Transverse colon (tissue), 4 donors: ENCODE results near the gene PDE6H. TPM values are rescaled to one million over a fixed set of nuclear protein-coding genes. Genes with fewer than 3 reads are reported as not detected.

Source experiments
- DNase-seq: peaks from one replicate; pipeline ENCODE4 v3.0.0-alpha.2; 2019
- H3K27ac ChIP-seq, 4 donors: fragments of 200-600 bp; sonication (generic); 2 replicates each; pipeline ENCODE4 v1.5.1; 2016 to 2018; ENCODE audit warnings: inconsistent platforms in 4 of 4
- H3K27me3 ChIP-seq: fragments of 200-600 bp; sonication (generic); 2 replicates; pipeline ENCODE4 v1.5.1; 2017; ENCODE audit warnings: inconsistent platforms
- H3K36me3 ChIP-seq, 4 donors: fragments of 200-600 bp; sonication (generic); 2 replicates each; pipeline ENCODE4 v1.5.1; 2017 to 2019; ENCODE audit warnings: inconsistent platforms in 4 of 4
- H3K4me1 ChIP-seq, 4 donors: fragments of 200-600 bp; sonication (generic); 2 replicates each; pipeline ENCODE4 v1.5.1; 2017 to 2020; ENCODE audit warnings: inconsistent platforms in 4 of 4
- H3K4me3 ChIP-seq, 4 donors: fragments of 200-600 bp; sonication (generic); 1 replicate in 1 of 4; 2 replicates in 3 of 4; pipeline versions ENCODE4 v1.5.1 to v1.6.1; 2017 to 2019; ENCODE audit warnings: inconsistent platforms in 4 of 4
- H3K9me3 ChIP-seq, 2 donors: fragments of 200-600 bp; sonication (generic); 2 replicates each; pipeline ENCODE4 v1.5.1; 2017 to 2019; ENCODE audit warnings: inconsistent platforms in 2 of 2
- CTCF ChIP-seq, 5 experiments: fragments of 200-600 bp in 3 of 5; fragments of 450-650 bp in 2 of 5; sonication (generic) in 3 of 5; IDR thresholded peaks; 1 replicate in 2 of 5; 2 replicates in 3 of 5; pipeline ENCODE4 v1.5.1; 2016 to 2017; ENCODE audit warnings: antibody characterized with exemption in 5 of 5, inconsistent platforms in 3 of 5, mild to moderate bottlenecking in 2 of 5, moderate library complexity in 1 of 5
- EP300 ChIP-seq: sonication (generic); formaldehyde crosslinking; IDR thresholded peaks from one replicate; pipeline ENCODE4 v1.6.1; 2017; ENCODE audit warnings: antibody characterized with exemption, low read depth
- POLR2A ChIP-seq: fragments of 450-650 bp; IDR thresholded peaks from one replicate; pipeline ENCODE4 v1.6.1; 2016; ENCODE audit warnings: antibody characterized with exemption, mild to moderate bottlenecking, moderate library complexity
- POLR2AphosphoS5 ChIP-seq, 3 donors: sonication (generic); formaldehyde crosslinking; IDR thresholded peaks; one replicate each; pipeline ENCODE4 v1.6.1; 2016; ENCODE audit warnings: antibody characterized with exemption in 3 of 3
- WGBS, 2 donors: methylation state at CpG; one replicate each; pipeline ENCODE4 v1.1.5; 2018; ENCODE audit warnings: low coverage in 1 of 2; 5-methylcytosine and 5-hydroxymethylcytosine counted together
- in situ Hi-C, 4 donors: fragments of 200-750 bp; cut with MboI; loops; one replicate each; pipeline versions ENCODE4 v1.15.0 to v1.15.1; 2017; ENCODE audit warnings: low sequenced_read_pairs in 3 of 4, low pct_ligation_motif_present in 1 of 4, low pct_unique_long_range_greater_than_20kb in 1 of 4
- intact Hi-C: fragments of 100-400 bp; cut with DNase I; formaldehyde crosslinking; loops from one replicate; pipeline ENCODE4 v1.15.1; 2023; ENCODE audit warnings: low total_unique reads
- total RNA-seq, 4 donors: library from RNA; depleted of rRNA; stranded (reverse); fragments of >200 nt; gene quantifications; one replicate each; pipeline ENCODE4 v1.1.0, GENCODE V29; 2016

PDE6H gene
- total RNA-seq, 4 donors from 2014 or later, result not detected

- no peaks in the 10 kb centered on the region for H3K27me3 ChIP-seq
- H3K4me3 ChIP-seq, result no peak overlapping the region
- WGBS, 2 donors, result 62 to 100% methylated on average over 1 to 4 of the region's 4 CpGs
- intact Hi-C loops, result no loop called here
- H3K9me3 ChIP-seq, result no peaks in the 10 kb centered on the region
- peaks cover 12 to 58% (median 24%) of the 10 kb centered on the region in 4 donors for H3K4me1 ChIP-seq
- no peaks in the 10 kb centered on the region for H3K36me3 ChIP-seq
- DNase-seq, result peak; percentile 30
- in situ Hi-C loops, result no loop called here
- peak overlapping the region; percentile 72 to 78 (median 76) for H3K27ac ChIP-seq
- TF ChIP-seq POLR2A (no peak), EP300 (no peak), POLR2AphosphoS5 (IDR thresholded peaks at IDR 0.05) (peak in 1 of 3 donors; percentile 52), CTCF (IDR thresholded peaks at IDR 0.05) (no peak)
These were observed 18.6 kb upstream of the PDE6H start for GRCh38 chr12:14954269-14954668.

GRCh38 chr12:14956024-14956891, 16.6 kb upstream of the PDE6H start:
- TF ChIP-seq CTCF (IDR thresholded peaks at IDR 0.05) (no peak), POLR2AphosphoS5 (IDR thresholded peaks at IDR 0.05) (no peak), EP300 (no peak), POLR2A (no peak)
- Histone ChIP-seq H3K27ac (peak overlapping the region; percentile 49 to 76 (median 70)), H3K27me3 (no peaks in the 10 kb centered on the region), H3K9me3 (no peaks in the 10 kb centered on the region), H3K4me3 (no peak overlapping the region), H3K4me1 (peaks cover 7 to 41% (median 18%) of the 10 kb centered on the region in 4 donors), H3K36me3 (no peaks in the 10 kb centered on the region)
- WGBS, 2 donors, result 57 to 62% methylated on average over 4 to 9 of the region's 9 CpGs
- in situ Hi-C loops, result no loop called here
- intact Hi-C loops, result no loop called here
- no peak for DNase-seq

- in situ Hi-C loops, result no loop called here
- peak overlapping the region; percentile 49 to 76 (median 70) for H3K27ac ChIP-seq
These were observed 15.9 kb upstream of the PDE6H start for GRCh38 chr12:14956905-14957304.

More at GRCh38 chr12:14956905-14957304, 15.9 kb upstream of the PDE6H start:
- H3K27me3 ChIP-seq, result no peaks in the 10 kb centered on the region
- H3K36me3 ChIP-seq, result no peaks in the 10 kb centered on the region
- TF ChIP-seq POLR2A, result no peak
- no peak for TF ChIP-seq EP300
- no peak for TF ChIP-seq CTCF (IDR thresholded peaks at IDR 0.05)
- TF ChIP-seq POLR2AphosphoS5 (IDR thresholded peaks at IDR 0.05), result no peak
- DNase-seq, result no peak
- no peak overlapping the region for H3K4me3 ChIP-seq
- intact Hi-C loops, result no loop called here
- 70 to 73% methylated on average over 2 of the region's 2 CpGs for WGBS, 2 donors
- no peaks in the 10 kb centered on the region for H3K9me3 ChIP-seq
- H3K4me1 ChIP-seq, result peaks cover under 1 to 35% (median 14%) of the 10 kb centered on the region in 4 donors
